Esophagus muscularis mucosa (tissue), 4 donors: Measurements from ENCODE around the gene TNKS2.

Experiments used
- EP300 ChIP-seq: sonication (generic); formaldehyde crosslinking; IDR thresholded peaks from one replicate; pipeline ENCODE4 v1.6.1; 2017; ENCODE audit warnings: antibody characterized with exemption
- POLR2A ChIP-seq: fragments of 450-650 bp; IDR thresholded peaks from one replicate; pipeline ENCODE4 v1.6.1; 2017; ENCODE audit warnings: antibody characterized with exemption, moderate library complexity, mild to moderate bottlenecking, low read depth
- POLR2AphosphoS5 ChIP-seq, 2 donors: sonication (generic); formaldehyde crosslinking; IDR thresholded peaks; one replicate each; pipeline ENCODE4 v1.6.1; 2017; ENCODE audit warnings: antibody characterized with exemption in 2 of 2
- TF ChIP-seq, protein P1 (sequence below), 3 experiments: fragments of 200-600 bp in 2 of 3; fragments of 450-650 bp in 1 of 3; sonication (generic) in 2 of 3; IDR thresholded peaks; one replicate each; pipeline ENCODE4 v1.5.1; 2017 to 2019; ENCODE audit warnings: antibody characterized with exemption in 3 of 3, mild to moderate bottlenecking in 2 of 3, moderate library complexity in 1 of 3

GRCh38 chr10:91907914-91908336 lies 109.7 kb downstream of the TNKS2 start:
- no peak for TF ChIP-seq POLR2A
- TF ChIP-seq, protein P1, sequence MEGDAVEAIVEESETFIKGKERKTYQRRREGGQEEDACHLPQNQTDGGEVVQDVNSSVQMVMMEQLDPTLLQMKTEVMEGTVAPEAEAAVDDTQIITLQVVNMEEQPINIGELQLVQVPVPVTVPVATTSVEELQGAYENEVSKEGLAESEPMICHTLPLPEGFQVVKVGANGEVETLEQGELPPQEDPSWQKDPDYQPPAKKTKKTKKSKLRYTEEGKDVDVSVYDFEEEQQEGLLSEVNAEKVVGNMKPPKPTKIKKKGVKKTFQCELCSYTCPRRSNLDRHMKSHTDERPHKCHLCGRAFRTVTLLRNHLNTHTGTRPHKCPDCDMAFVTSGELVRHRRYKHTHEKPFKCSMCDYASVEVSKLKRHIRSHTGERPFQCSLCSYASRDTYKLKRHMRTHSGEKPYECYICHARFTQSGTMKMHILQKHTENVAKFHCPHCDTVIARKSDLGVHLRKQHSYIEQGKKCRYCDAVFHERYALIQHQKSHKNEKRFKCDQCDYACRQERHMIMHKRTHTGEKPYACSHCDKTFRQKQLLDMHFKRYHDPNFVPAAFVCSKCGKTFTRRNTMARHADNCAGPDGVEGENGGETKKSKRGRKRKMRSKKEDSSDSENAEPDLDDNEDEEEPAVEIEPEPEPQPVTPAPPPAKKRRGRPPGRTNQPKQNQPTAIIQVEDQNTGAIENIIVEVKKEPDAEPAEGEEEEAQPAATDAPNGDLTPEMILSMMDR (IDR thresholded peaks at IDR 0.05), result no peak
- TF ChIP-seq POLR2AphosphoS5 (IDR thresholded peaks at IDR 0.05), result no peak
- TF ChIP-seq EP300, result no peak
